Brain microvascular endothelial cell (primary cell): ENCODE data around the gene CAND1.

Source experiments
- DNase-seq: peaks from one replicate; pipeline ENCODE4 v3.0.0-alpha.2; 2020
- H3K27ac ChIP-seq: fragments of 250-450 bp; sonication (Bioruptor Pico); 2 replicates; pipeline ENCODE4 v1.5.1; 2020; ENCODE audit warnings: mild to moderate bottlenecking, moderate library complexity
- H3K27me3 ChIP-seq: fragments of 250-450 bp; sonication (Bioruptor Pico); replicated peaks from 2 replicates; pipeline ENCODE4 v1.5.1; 2020; ENCODE audit warnings: mild to moderate bottlenecking
- H3K36me3 ChIP-seq: fragments of 250-450 bp; sonication (Bioruptor Pico); replicated peaks from 2 replicates; pipeline ENCODE4 v1.5.1; 2020; ENCODE audit warnings: mild to moderate bottlenecking
- H3K4me3 ChIP-seq: 2 replicates; pipeline ENCODE4 v1.5.1; 2011; ENCODE audit warnings: low read depth, mild to moderate bottlenecking, control low read depth, low read length, moderate library complexity
- in situ Hi-C: cut with HindIII; loops from 2 replicates; pipeline ENCODE4 v1.10.0; 2017; ENCODE audit warnings: low sequenced_read_pairs, low pct_ligation_motif_present
- TF ChIP-seq, protein P1 (sequence below): IDR thresholded peaks from 2 replicates; pipeline ENCODE4 v1.5.1; 2011; ENCODE audit warnings: low read depth, mild to moderate bottlenecking, moderate library complexity, low read length, control low read depth, inconsistent platforms; ENCODE audit errors: missing control alignments

The CAND1 gene

DNA sequence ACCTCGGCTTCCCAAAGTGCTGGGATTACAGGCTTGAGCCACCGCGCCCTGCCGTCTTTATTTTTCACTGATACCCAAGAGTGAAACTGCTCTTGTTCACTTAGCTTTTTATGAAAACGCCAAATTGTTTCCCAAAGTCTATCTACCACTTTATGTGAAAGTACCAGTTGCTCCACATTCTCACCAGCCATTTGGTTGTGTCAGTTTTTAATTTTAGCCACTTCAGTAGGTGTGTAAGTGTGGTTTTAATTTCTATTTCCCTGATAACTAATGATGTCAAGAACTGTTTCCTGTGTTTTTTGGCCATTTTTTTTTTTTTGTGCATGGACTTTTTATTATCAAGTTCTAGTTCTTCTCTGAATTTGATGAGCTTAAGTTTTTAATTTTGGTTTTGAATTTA, 17.1 kb downstream of the CAND1 start:
- TF ChIP-seq, protein P1, sequence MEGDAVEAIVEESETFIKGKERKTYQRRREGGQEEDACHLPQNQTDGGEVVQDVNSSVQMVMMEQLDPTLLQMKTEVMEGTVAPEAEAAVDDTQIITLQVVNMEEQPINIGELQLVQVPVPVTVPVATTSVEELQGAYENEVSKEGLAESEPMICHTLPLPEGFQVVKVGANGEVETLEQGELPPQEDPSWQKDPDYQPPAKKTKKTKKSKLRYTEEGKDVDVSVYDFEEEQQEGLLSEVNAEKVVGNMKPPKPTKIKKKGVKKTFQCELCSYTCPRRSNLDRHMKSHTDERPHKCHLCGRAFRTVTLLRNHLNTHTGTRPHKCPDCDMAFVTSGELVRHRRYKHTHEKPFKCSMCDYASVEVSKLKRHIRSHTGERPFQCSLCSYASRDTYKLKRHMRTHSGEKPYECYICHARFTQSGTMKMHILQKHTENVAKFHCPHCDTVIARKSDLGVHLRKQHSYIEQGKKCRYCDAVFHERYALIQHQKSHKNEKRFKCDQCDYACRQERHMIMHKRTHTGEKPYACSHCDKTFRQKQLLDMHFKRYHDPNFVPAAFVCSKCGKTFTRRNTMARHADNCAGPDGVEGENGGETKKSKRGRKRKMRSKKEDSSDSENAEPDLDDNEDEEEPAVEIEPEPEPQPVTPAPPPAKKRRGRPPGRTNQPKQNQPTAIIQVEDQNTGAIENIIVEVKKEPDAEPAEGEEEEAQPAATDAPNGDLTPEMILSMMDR, result no peak
- in situ Hi-C loops, result no loop called here
- peaks cover 5% of the 10 kb centered on the region for H3K36me3 ChIP-seq
- no peak overlapping the region for H3K27ac ChIP-seq
- no peak overlapping the region for H3K4me3 ChIP-seq
- H3K27me3 ChIP-seq, result no peaks in the 10 kb centered on the region
- no peak for DNase-seq

DNA sequence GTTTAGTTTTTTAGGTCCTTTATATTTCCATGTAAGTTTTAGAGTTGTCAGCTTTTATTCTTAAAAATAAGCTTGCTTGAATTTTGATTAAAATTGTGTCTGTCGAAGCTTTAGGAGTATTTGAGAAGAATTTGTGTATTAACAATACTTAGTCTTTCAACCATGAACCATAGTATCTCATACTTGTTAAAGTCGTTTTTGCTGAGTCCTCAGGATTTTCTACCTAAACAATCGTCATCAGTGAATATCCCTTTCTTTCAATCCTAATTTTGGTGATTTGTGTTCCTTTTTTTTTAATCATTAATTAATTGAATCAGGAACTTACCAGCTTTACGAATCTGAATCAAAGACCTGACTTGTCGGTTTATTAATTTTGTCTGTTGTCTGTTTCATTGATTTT, 18.2 kb downstream of the CAND1 start:
- Histone ChIP-seq H3K27me3 (no peaks in the 10 kb centered on the region), H3K27ac (no peak overlapping the region), H3K4me3 (no peak overlapping the region), H3K36me3 (peaks cover 5% of the 10 kb centered on the region)
- no peak for DNase-seq
- TF ChIP-seq, protein P1, result no peak
- in situ Hi-C loops, result no loop called here

DNA sequence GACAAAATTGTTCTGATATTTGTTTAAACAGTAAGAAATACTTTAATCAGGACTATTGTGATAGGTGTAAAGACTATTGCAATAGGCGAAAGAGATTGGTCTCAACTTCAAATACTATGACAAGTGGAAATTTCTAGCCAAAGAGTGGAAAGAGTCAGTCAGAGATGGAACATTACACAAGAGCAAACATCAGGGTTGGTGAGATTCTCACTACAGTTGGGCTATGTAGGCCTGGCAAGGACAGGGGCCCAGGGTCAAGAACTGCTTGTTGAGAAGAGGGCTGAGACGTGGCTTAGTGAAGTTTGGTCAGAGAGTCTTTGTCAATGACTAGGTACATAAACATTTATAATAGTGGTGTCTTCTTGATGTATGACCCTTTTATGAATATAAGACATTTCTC, 19.4 kb downstream of the CAND1 start:
- TF ChIP-seq, protein P1, result no peak
- Histone ChIP-seq H3K4me3 (no peak overlapping the region), H3K36me3 (peaks cover 3% of the 10 kb centered on the region), H3K27ac (no peak overlapping the region), H3K27me3 (no peaks in the 10 kb centered on the region)
- in situ Hi-C loops, result no loop called here
- DNase-seq, result no peak

DNA sequence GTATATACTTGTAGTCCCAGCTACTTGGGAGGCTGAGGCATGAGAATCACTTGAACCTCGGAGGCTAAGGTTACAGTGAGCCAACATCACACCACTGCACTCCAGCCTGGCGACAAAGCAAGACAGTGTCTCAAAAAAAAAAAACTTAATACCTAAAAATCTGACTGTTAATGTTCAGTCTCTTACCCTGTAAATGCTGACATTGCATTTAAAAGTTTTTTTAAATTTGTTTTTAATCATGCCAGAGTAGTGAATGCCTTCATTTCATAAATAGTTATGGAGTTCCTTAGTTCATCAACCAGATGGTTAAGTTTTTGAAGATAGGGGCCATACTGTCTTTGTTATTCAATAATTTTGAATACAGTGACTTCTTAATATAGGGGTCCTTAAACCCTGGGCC, 21.2 kb downstream of the CAND1 start:
- no peak overlapping the region for H3K27ac ChIP-seq
- in situ Hi-C loops, result no loop called here
- H3K36me3 ChIP-seq, result no peaks in the 10 kb centered on the region
- H3K4me3 ChIP-seq, result no peak overlapping the region
- H3K27me3 ChIP-seq, result no peaks in the 10 kb centered on the region
- TF ChIP-seq, protein P1, result no peak
- DNase-seq, result no peak

DNA sequence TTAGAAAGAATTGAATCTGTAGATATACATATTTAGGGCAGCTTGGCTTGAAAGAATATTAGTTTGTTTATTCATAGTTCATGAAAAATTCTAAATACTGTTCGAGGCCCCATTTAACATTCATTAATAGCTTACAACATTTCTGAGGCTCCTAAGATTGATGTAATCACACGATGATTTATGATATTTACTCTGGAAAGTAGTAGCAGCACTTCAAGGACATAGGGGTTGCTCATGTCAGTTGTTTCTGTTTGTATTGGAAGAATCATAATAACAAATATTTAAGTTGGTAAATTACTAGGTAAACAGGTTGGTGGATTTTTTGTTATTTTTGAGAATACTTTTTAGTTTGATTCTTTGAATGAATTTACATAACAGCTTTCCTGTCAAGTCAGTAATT, 30.4 kb downstream of the CAND1 start:
- TF ChIP-seq, protein P1, result no peak
- no peak for DNase-seq
- in situ Hi-C loops, result no loop called here
- Histone ChIP-seq H3K27ac (no peak overlapping the region), H3K4me3 (no peak overlapping the region), H3K27me3 (no peaks in the 10 kb centered on the region), H3K36me3 (peaks cover 24% of the 10 kb centered on the region)

DNA sequence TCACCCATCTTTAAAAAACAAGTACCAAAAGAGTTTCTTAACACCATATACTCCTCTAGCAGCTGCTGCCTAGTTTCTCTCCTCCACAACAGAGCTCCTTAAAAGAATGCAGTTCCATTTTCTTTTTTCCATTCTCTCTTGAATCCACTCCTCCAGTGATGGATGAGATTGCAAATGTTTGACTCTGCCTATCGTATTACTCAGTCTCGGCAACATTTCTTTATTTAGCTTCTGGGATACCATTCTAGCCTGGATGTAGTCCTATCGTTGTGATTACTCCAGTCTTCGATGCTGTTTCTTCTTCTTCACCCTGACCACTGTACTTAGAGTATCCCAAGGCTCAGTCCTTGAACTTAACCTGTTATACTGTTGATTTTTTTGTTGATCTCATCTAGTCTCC, 30.8 kb downstream of the CAND1 start:
- Histone ChIP-seq H3K36me3 (peaks cover 25% of the 10 kb centered on the region), H3K27ac (no peak overlapping the region), H3K27me3 (no peaks in the 10 kb centered on the region), H3K4me3 (no peak overlapping the region)
- in situ Hi-C loops, result no loop called here
- DNase-seq, result no peak
- TF ChIP-seq, protein P1, result no peak
